HepG2 (cell line): ENCODE measurements around the gene ITPK1. TPM values are rescaled to one million over a fixed set of nuclear protein-coding genes. Genes with fewer than 3 reads are reported as not detected.
A peak's percentile ranks its signal among the peaks of the same experiment; 100 is the strongest.

Source experiments
- CBX1 ChIP-seq: IDR thresholded peaks from one replicate; pipeline ENCODE4 v1.6.1; 2016; ENCODE audit warnings: antibody characterized with exemption, low read depth
- CCDC6 ChIP-seq: sonication (generic); formaldehyde crosslinking; IDR thresholded peaks from 2 replicates; pipeline ENCODE4 v1.8.1; 2022; ENCODE audit warnings: mild to moderate bottlenecking, missing genetic modification reagents, moderate library complexity
- CEBPG ChIP-seq: IDR thresholded peaks from 2 replicates; pipeline ENCODE4 v1.6.1; 2016
- DNMT3B ChIP-seq: conservative IDR thresholded peaks from 2 replicates; pipeline ENCODE4 v1.6.1; 2016; ENCODE audit warnings: missing biosample characterization, control low read depth
- FOXA3 ChIP-seq: IDR thresholded peaks from 2 replicates; pipeline ENCODE4 v1.6.1; 2016; ENCODE audit warnings: missing genetic modification reagents, missing compliant biosample characterization
- FOXO1 ChIP-seq: sonication (generic); formaldehyde crosslinking; IDR thresholded peaks from 2 replicates; pipeline ENCODE4 v1.4.0; 2020; ENCODE audit warnings: missing genetic modification reagents
- GATA4 ChIP-seq: sonication (generic); IDR thresholded peaks from 2 replicates; pipeline ENCODE4 v1.6.1; 2016; ENCODE audit warnings: antibody characterized with exemption, low read depth, borderline replicate concordance
- MIER2 ChIP-seq: IDR thresholded peaks from 2 replicates; pipeline ENCODE4 v1.6.1; 2016; ENCODE audit warnings: missing biosample characterization, missing genetic modification reagents
- MZF1 ChIP-seq: sonication (generic); formaldehyde crosslinking; IDR thresholded peaks from 2 replicates; pipeline ENCODE4 v1.8.1; 2023; ENCODE audit warnings: mild to moderate bottlenecking, missing genetic modification reagents, borderline replicate concordance
- PHF8 ChIP-seq: sonication (generic); formaldehyde crosslinking; IDR thresholded peaks from 2 replicates; pipeline ENCODE4 v1.5.0; 2020; ENCODE audit warnings: missing genetic modification reagents
- SMAD1 ChIP-seq: sonication (generic); formaldehyde crosslinking; IDR thresholded peaks from 2 replicates; pipeline ENCODE4 v1.4.0; 2020; ENCODE audit warnings: missing genetic modification reagents, low read depth, mild to moderate bottlenecking, borderline replicate concordance
- TARDBP ChIP-seq: sonication (generic); formaldehyde crosslinking; IDR thresholded peaks from 2 replicates; pipeline ENCODE4 v1.8.0; 2022; ENCODE audit warnings: mild to moderate bottlenecking, missing genetic modification reagents
- TCF12 ChIP-seq, 2 experiments: fragments of 450-650 bp in 1 of 2; sonication (generic) in 1 of 2; formaldehyde crosslinking in 1 of 2; IDR thresholded peaks; 2 replicates each; pipeline versions ENCODE4 v1.6.1 to v1.8.0; 2017 to 2022; ENCODE audit warnings: antibody characterized with exemption in 1 of 2, mild to moderate bottlenecking in 1 of 2, missing genetic modification reagents in 1 of 2, moderate library complexity in 1 of 2
- TCF7 ChIP-seq: sonication (generic); IDR thresholded peaks from 2 replicates; pipeline ENCODE4 v1.6.1; 2016; ENCODE audit warnings: antibody characterized with exemption, low read depth
- ZBTB7A ChIP-seq: sonication (generic); formaldehyde crosslinking; IDR thresholded peaks from 2 replicates; pipeline ENCODE4 v1.8.0; 2022; ENCODE audit warnings: mild to moderate bottlenecking, missing genetic modification reagents
- ZFP1 ChIP-seq: IDR thresholded peaks from 2 replicates; pipeline ENCODE4 v1.6.1; 2016
- ZNF230 ChIP-seq: sonication (generic); formaldehyde crosslinking; IDR thresholded peaks from 2 replicates; pipeline ENCODE4 v1.4.0; 2020; ENCODE audit warnings: mild to moderate bottlenecking, missing genetic modification reagents
- ZNF251 ChIP-seq: sonication (generic); formaldehyde crosslinking; IDR thresholded peaks from 2 replicates; pipeline ENCODE4 v1.9.0; 2021; ENCODE audit warnings: mild to moderate bottlenecking, missing genetic modification reagents
- ZNF549 ChIP-seq: sonication (generic); formaldehyde crosslinking; IDR thresholded peaks from 2 replicates; pipeline ENCODE4 v1.5.0; 2020; ENCODE audit warnings: missing genetic modification reagents
- ZNF614 ChIP-seq: IDR thresholded peaks from 2 replicates; pipeline ENCODE4 v1.6.1; 2018; ENCODE audit warnings: missing biosample characterization, missing genetic modification reagents, inconsistent platforms, borderline replicate concordance
- ZNF629 ChIP-seq: sonication (generic); formaldehyde crosslinking; conservative IDR thresholded peaks from 2 replicates; pipeline ENCODE4 v1.5.0; 2020; ENCODE audit warnings: missing genetic modification reagents
- ZNF790 ChIP-seq: sonication (generic); formaldehyde crosslinking; IDR thresholded peaks from 2 replicates; pipeline ENCODE4 v1.8.0; 2022; ENCODE audit warnings: missing genetic modification reagents, mild to moderate bottlenecking, borderline replicate concordance
- polyA plus RNA-seq, 8 experiments: library from polyadenylated mRNA; depleted of rRNA in 3 of 8; stranded (reverse) in 7 of 8; unstranded in 1 of 8; fragments of >200 nt; fragmentation: Illumina TruSeq in 4 of 8; extraction: Trizol in 4 of 8; gene quantifications; 2 replicates each; pipeline versions ENCODE4 v1.2.1 to v1.2.3, GENCODE V29; 2011 to 2016; ENCODE audit warnings: low read depth in 4 of 8, missing spikeins in 1 of 8, mixed read lengths in 1 of 8; ENCODE audit not compliant: insufficient read depth in 1 of 8
- total RNA-seq, 5 experiments: library from RNA; depleted of rRNA; stranded (reverse); fragments of >200 nt; fragmentation: Illumina TruSeq; extraction: Trizol; gene quantifications; 2 replicates each; pipeline ENCODE4 v1.2.3, GENCODE V29; 2016; ENCODE audit warnings: low read depth in 1 of 5
- TF ChIP-seq, protein P1 (sequence below): sonication (generic); formaldehyde crosslinking; IDR thresholded peaks from 2 replicates; pipeline ENCODE4 v1.5.0; 2020; ENCODE audit warnings: missing genetic modification reagents
- TF ChIP-seq, protein P2 (sequence below): sonication (generic); formaldehyde crosslinking; IDR thresholded peaks from 2 replicates; pipeline ENCODE4 v1.4.0; 2020; ENCODE audit warnings: missing genetic modification reagents
- TF ChIP-seq, protein P3 (sequence below): sonication (generic); formaldehyde crosslinking; IDR thresholded peaks from 2 replicates; pipeline ENCODE4 v1.4.0; 2020; ENCODE audit warnings: missing genetic modification reagents
- TF ChIP-seq, protein P4 (sequence below): sonication (generic); formaldehyde crosslinking; IDR thresholded peaks from 2 replicates; pipeline ENCODE4 v1.8.0; 2022; ENCODE audit warnings: missing genetic modification reagents, mild to moderate bottlenecking, moderate library complexity, borderline replicate concordance
- TF ChIP-seq, protein P5 (sequence below): sonication (generic); formaldehyde crosslinking; IDR thresholded peaks from 2 replicates; pipeline ENCODE4 v1.8.1; 2023; ENCODE audit warnings: missing genetic modification reagents, inconsistent platforms, borderline replicate concordance

ITPK1 gene
- total and polyA plus RNA-seq, 2 of the 13 experiments (the other 11 are each of a cell fraction or from before 2014, with no cell fraction given) = 20.5 to 47.5 TPM

DNA sequence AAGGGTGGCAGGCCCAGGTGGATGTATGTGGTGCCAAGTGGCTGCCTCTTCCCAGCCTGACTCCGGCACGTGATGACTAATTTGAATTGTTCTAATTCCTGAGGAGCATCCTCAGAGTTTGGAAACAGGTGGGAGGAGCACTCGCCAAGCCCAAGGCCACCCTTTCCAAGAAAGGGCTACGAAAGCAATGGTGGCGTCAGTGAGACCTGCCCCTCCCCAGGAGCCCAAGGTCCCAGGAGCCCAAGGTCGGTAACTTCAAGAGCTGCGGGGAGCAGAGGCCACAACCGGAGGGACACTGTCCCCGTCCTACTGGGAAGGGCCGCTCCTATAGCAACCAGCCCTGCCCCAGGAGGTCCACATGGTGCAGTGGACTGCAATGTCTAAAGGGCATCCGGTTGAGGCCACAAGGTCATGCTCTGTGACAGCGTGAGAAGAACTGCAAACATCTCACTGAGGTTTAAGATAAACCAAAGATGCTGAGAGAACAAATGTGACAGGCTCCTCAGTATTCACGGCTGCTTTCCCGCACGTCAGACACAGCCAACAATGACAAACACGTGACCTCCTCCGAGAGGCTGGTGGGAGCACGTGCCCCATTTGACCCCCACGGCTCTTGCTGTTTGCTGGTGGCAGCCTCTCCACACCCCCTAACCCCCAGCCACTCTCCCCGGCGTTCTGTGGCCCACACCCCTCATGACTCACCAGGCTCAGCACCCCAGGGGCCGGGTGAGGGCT lies 79.6 kb downstream of the ITPK1 start (continued):
- TF ChIP-seq PHF8 = no peak; the same call in 1 of the 2 replicates
- TF ChIP-seq TCF12 (IDR thresholded peaks at IDR 0.05) = no peak
- TF ChIP-seq TCF12 (CRISPR knock-in tag; IDR thresholded peaks at IDR 0.05) = no peak; the same call in 1 of the 2 replicates
- TF ChIP-seq MIER2 = peak; percentile 71; the same call in 1 of the 2 replicates
- TF ChIP-seq CCDC6 (CRISPR knock-in tag) = no peak
- TF ChIP-seq, protein P1, sequence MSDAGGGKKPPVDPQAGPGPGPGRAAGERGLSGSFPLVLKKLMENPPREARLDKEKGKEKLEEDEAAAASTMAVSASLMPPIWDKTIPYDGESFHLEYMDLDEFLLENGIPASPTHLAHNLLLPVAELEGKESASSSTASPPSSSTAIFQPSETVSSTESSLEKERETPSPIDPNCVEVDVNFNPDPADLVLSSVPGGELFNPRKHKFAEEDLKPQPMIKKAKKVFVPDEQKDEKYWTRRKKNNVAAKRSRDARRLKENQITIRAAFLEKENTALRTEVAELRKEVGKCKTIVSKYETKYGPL (CRISPR knock-in tag) = no peak
- TF ChIP-seq ZNF230 = no peak
- peak; percentile 69; the same call in 1 of the 2 replicates for TF ChIP-seq FOXO1 (CRISPR knock-in tag)
- TF ChIP-seq, protein P2, sequence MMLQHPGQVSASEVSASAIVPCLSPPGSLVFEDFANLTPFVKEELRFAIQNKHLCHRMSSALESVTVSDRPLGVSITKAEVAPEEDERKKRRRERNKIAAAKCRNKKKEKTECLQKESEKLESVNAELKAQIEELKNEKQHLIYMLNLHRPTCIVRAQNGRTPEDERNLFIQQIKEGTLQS = peak; percentile 73
- no peak for TF ChIP-seq ZFP1
- no peak for TF ChIP-seq ZNF549
- no peak for TF ChIP-seq ZNF614 (CRISPR knock-in tag)
- peak; percentile 60 for TF ChIP-seq ZNF629
- TF ChIP-seq TARDBP (CRISPR knock-in tag) = peak; percentile 70; the same call in 1 of the 2 replicates
- peak; percentile 63; the same call in 1 of the 2 replicates for TF ChIP-seq ZNF790 (CRISPR knock-in tag)
- TF ChIP-seq SMAD1 = peak; percentile 72; the same call in 1 of the 2 replicates
- TF ChIP-seq, protein P3, sequence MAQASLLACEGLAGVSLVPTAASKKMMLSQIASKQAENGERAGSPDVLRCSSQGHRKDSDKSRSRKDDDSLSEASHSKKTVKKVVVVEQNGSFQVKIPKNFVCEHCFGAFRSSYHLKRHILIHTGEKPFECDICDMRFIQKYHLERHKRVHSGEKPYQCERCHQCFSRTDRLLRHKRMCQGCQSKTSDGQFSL = no peak; the same call in 1 of the 2 replicates
- TF ChIP-seq CBX1 = no peak
- peak; percentile 86 for TF ChIP-seq FOXA3 (CRISPR knock-in tag)
- 0 out of 2 replicates have a peak, but pooled peaks have one; percentile 50 for TF ChIP-seq ZBTB7A
- peak; percentile 66; the same call in 1 of the 2 replicates for TF ChIP-seq CEBPG
- TF ChIP-seq, protein P4, sequence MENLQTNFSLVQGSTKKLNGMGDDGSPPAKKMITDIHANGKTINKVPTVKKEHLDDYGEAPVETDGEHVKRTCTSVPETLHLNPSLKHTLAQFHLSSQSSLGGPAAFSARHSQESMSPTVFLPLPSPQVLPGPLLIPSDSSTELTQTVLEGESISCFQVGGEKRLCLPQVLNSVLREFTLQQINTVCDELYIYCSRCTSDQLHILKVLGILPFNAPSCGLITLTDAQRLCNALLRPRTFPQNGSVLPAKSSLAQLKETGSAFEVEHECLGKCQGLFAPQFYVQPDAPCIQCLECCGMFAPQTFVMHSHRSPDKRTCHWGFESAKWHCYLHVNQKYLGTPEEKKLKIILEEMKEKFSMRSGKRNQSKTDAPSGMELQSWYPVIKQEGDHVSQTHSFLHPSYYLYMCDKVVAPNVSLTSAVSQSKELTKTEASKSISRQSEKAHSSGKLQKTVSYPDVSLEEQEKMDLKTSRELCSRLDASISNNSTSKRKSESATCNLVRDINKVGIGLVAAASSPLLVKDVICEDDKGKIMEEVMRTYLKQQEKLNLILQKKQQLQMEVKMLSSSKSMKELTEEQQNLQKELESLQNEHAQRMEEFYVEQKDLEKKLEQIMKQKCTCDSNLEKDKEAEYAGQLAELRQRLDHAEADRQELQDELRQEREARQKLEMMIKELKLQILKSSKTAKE (CRISPR knock-in tag) = peak; percentile 99
- TF ChIP-seq DNMT3B = no peak
- peak; percentile 86 for TF ChIP-seq TCF7
- TF ChIP-seq ZNF251 (CRISPR knock-in tag) = no peak
- 0 out of 2 replicates have a peak, but pooled peaks have one; percentile 16 for TF ChIP-seq GATA4
- TF ChIP-seq, protein P5, sequence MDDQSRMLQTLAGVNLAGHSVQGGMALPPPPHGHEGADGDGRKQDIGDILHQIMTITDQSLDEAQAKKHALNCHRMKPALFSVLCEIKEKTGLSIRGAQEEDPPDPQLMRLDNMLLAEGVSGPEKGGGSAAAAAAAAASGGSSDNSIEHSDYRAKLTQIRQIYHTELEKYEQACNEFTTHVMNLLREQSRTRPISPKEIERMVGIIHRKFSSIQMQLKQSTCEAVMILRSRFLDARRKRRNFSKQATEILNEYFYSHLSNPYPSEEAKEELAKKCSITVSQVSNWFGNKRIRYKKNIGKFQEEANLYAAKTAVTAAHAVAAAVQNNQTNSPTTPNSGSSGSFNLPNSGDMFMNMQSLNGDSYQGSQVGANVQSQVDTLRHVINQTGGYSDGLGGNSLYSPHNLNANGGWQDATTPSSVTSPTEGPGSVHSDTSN (CRISPR knock-in tag) = no peak
- TF ChIP-seq MZF1 (CRISPR knock-in tag) = no peak
